HG02884 (cell line): Measurements from ENCODE around the gene SLC12A5.
"Not testable (repeated sequence)": the region's sequence is repeated elsewhere in the genome, so short reads cannot be mapped to it uniquely, and the experiment has no call there.

Experiments
- ATAC-seq: cut with Tn5 transposase; IDR thresholded peaks from one replicate; pipeline ENCODE4 v1.9.1; 2021; ENCODE audit warnings: mild to moderate bottlenecking, moderate library complexity; ENCODE audit not compliant: unreplicated experiment

Gene SLC12A5

GRCh38 chr20:46028772-46029371, at the start of gene SLC12A5:
SLC12A5 (plus strand) TSS chr20:46029215; CDS start chr20:46029345, 130 bp downstream.
- no peak for ATAC-seq

GRCh38 chr20:45981261-45981660, 47.8 kb upstream of the SLC12A5 start:
- ATAC-seq = no peak

GRCh38 chr20:45983279-45983743, 45.7 kb upstream of the SLC12A5 start:
- no peak for ATAC-seq

- no peak for ATAC-seq
Observed at GRCh38 chr20:45985573-45985972, 43.4 kb upstream of the SLC12A5 start.

GRCh38 chr20:45987108-45987780, 41.8 kb upstream of the SLC12A5 start:
- ATAC-seq = no peak

- ATAC-seq = not testable (repeated sequence)
Observed at GRCh38 chr20:45988830-45989229, 40.2 kb upstream of the SLC12A5 start.

GRCh38 chr20:45991616-45992015, 37.4 kb upstream of the SLC12A5 start:
- ATAC-seq = no peak

GRCh38 chr20:45993197-45993951, 35.6 kb upstream of the SLC12A5 start:
- no peak for ATAC-seq

- no peak for ATAC-seq
Observed at GRCh38 chr20:45994761-45995493, 34.1 kb upstream of the SLC12A5 start.

- not testable (repeated sequence) for ATAC-seq
Observed at GRCh38 chr20:45995495-45996097, 33.4 kb upstream of the SLC12A5 start.

- no peak for ATAC-seq
Observed at GRCh38 chr20:45997187-45997586, 31.8 kb upstream of the SLC12A5 start.

- no peak for ATAC-seq
Observed at GRCh38 chr20:45998337-45998736, 30.7 kb upstream of the SLC12A5 start.

GRCh38 chr20:45998761-45999160, 30.3 kb upstream of the SLC12A5 start:
- no peak for ATAC-seq

GRCh38 chr20:45999557-46000261, 29.3 kb upstream of the SLC12A5 start:
- no peak for ATAC-seq

- no peak for ATAC-seq
Observed at GRCh38 chr20:46000262-46000996, 28.6 kb upstream of the SLC12A5 start.

GRCh38 chr20:46001498-46001897, 27.5 kb upstream of the SLC12A5 start:
- no peak for ATAC-seq

GRCh38 chr20:46002008-46002407, 27.0 kb upstream of the SLC12A5 start:
- no peak for ATAC-seq

- ATAC-seq = no peak
Observed at GRCh38 chr20:46004187-46004586, 24.8 kb upstream of the SLC12A5 start.

GRCh38 chr20:46004889-46005473, 24.0 kb upstream of the SLC12A5 start:
- no peak for ATAC-seq
